ENCODE results near the gene RPH3AL.

DNA sequence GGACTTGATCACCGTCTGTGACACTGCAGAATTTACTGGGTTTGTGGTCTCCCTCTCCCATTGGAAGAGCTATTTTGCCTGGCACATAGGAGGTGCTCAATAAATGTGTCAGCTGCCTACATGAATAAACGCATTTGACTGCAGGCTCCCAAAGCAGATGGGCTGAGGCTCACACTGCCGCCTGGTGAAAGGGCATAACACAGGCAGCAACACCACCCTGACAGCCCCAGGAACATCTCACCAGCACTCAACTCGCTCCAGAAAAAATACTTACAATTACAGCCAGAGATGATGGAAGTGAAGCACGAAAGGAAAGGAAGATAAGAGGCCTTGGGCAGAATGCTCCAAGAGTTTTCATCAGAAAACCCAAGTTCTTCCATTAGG, 73.9 kb downstream of the RPH3AL start:
- TF ChIP-seq, protein P1, sequence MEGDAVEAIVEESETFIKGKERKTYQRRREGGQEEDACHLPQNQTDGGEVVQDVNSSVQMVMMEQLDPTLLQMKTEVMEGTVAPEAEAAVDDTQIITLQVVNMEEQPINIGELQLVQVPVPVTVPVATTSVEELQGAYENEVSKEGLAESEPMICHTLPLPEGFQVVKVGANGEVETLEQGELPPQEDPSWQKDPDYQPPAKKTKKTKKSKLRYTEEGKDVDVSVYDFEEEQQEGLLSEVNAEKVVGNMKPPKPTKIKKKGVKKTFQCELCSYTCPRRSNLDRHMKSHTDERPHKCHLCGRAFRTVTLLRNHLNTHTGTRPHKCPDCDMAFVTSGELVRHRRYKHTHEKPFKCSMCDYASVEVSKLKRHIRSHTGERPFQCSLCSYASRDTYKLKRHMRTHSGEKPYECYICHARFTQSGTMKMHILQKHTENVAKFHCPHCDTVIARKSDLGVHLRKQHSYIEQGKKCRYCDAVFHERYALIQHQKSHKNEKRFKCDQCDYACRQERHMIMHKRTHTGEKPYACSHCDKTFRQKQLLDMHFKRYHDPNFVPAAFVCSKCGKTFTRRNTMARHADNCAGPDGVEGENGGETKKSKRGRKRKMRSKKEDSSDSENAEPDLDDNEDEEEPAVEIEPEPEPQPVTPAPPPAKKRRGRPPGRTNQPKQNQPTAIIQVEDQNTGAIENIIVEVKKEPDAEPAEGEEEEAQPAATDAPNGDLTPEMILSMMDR (IDR thresholded peaks at IDR 0.05), result no peak
- TF ChIP-seq POLR2A (IDR thresholded peaks at IDR 0.05), result no peak

Data from tibial nerve (tissue), 3 donors.